ENCODE results near the gene MARCO.

The MARCO gene

GRCh38 chr2:118974103-118974993, 32.4 kb downstream of the MARCO start:
- DNase-seq, result peak in 1 of 2 donors; percentile 72

- DNase-seq, result no peak
These were observed 33.1 kb downstream of the MARCO start for GRCh38 chr2:118975133-118975532.

- DNase-seq, result no peak
These were observed 36.1 kb downstream of the MARCO start for GRCh38 chr2:118978064-118978463.

- DNase-seq, result no peak
These were observed 37.3 kb downstream of the MARCO start for GRCh38 chr2:118979152-118979861.

- DNase-seq, result no peak
These were observed 38.0 kb downstream of the MARCO start for GRCh38 chr2:118980022-118980421.

GRCh38 chr2:118980573-118980972, 38.6 kb downstream of the MARCO start:
- no peak for DNase-seq

- DNase-seq, result no peak
These were observed 39.6 kb downstream of the MARCO start for GRCh38 chr2:118981632-118982031.

- DNase-seq, result no peak
These were observed 40.0 kb downstream of the MARCO start for GRCh38 chr2:118982039-118982438.

GRCh38 chr2:118983133-118983532, 41.1 kb downstream of the MARCO start:
- no peak for DNase-seq

GRCh38 chr2:118983915-118984314, 41.9 kb downstream of the MARCO start:
- DNase-seq, result no peak

- DNase-seq, result no peak
These were observed 44.7 kb downstream of the MARCO start for GRCh38 chr2:118986738-118987137.

- no peak for DNase-seq
These were observed 45.9 kb downstream of the MARCO start for GRCh38 chr2:118987886-118988285.

- no peak for DNase-seq
These were observed 46.7 kb downstream of the MARCO start for GRCh38 chr2:118988706-118989105.

- no peak for DNase-seq
These were observed 47.5 kb downstream of the MARCO start for GRCh38 chr2:118989481-118989880.

GRCh38 chr2:118990757-118991545, 49.0 kb downstream of the MARCO start:
- no peak for DNase-seq

GRCh38 chr2:118991554-118991953, 49.6 kb downstream of the MARCO start:
- no peak for DNase-seq

- DNase-seq, result peak in 1 of 2 donors; percentile 11
These were observed 50.9 kb downstream of the MARCO start for GRCh38 chr2:118992740-118993391.

GRCh38 chr2:118993392-118993752, 51.4 kb downstream of the MARCO start:
- no peak for DNase-seq

- peak in 1 of 2 donors; percentile 6 for DNase-seq
These were observed 52.2 kb downstream of the MARCO start for GRCh38 chr2:118994172-118994700.

GRCh38 chr2:118994778-118995177, 52.8 kb downstream of the MARCO start:
- DNase-seq, result peak in 1 of 2 donors; percentile 2

- peak in 1 of 2 donors; percentile 10 for DNase-seq
These were observed 61.9 kb downstream of the MARCO start for GRCh38 chr2:119003856-119004255.

GRCh38 chr2:119004602-119005001, 62.6 kb downstream of the MARCO start:
- peak in 1 of 2 donors; percentile 10 for DNase-seq

Measured in CD4-positive, alpha-beta T cell treated with Interleukin-4 for 1 hour (primary cell).